K562 (cell line): ENCODE measurements around the gene CTCF. TPM values are rescaled to one million over a fixed set of nuclear protein-coding genes. Genes with fewer than 3 reads are reported as not detected.

Source experiments
- BRCA1 ChIP-seq, 2 experiments: fragments of 450-650 bp in 1 of 2; sonication (generic) in 1 of 2; formaldehyde crosslinking in 1 of 2; IDR thresholded peaks; 2 replicates each; pipeline versions ENCODE4 v1.5.0 to v1.6.1; 2017 to 2020; ENCODE audit warnings: mild to moderate bottlenecking in 1 of 2, missing genetic modification reagents in 1 of 2
- CHD2 ChIP-seq: IDR thresholded peaks from 2 replicates; pipeline ENCODE4 v1.6.1; 2011; ENCODE audit warnings: low read depth, low read length
- ELF4 ChIP-seq: fragments of 450-650 bp; formaldehyde crosslinking; IDR thresholded peaks from 2 replicates; pipeline ENCODE4 v1.4.0; 2022; ENCODE audit warnings: missing genetic modification characterization
- KDM1A ChIP-seq, 2 experiments: fragments of 450-650 bp; IDR thresholded peaks; 2 replicates each; pipeline ENCODE4 v1.6.1; 2016; ENCODE audit warnings: mild to moderate bottlenecking in 2 of 2
- MYBL2 ChIP-seq, 2 experiments: fragments of 450-650 bp in 1 of 2; sonication (generic) in 1 of 2; formaldehyde crosslinking in 1 of 2; IDR thresholded peaks; 2 replicates each; pipeline versions ENCODE4 v1.6.1 to v1.8.1; 2017 to 2022; ENCODE audit warnings: borderline replicate concordance in 1 of 2, inconsistent platforms in 1 of 2, low read depth in 1 of 2, mild to moderate bottlenecking in 1 of 2, missing genetic modification reagents in 1 of 2, moderate library complexity in 1 of 2
- PCBP2 ChIP-seq: fragments of 200-400 bp; formaldehyde crosslinking; IDR thresholded peaks from 2 replicates; pipeline ENCODE4 v1.6.1; 2018; ENCODE audit warnings: low read length, low read depth, mild to moderate bottlenecking, moderate library complexity; ENCODE audit not compliant: poor library complexity, severe bottlenecking
- PHF21A ChIP-seq: fragments of 450-650 bp; IDR thresholded peaks from 2 replicates; pipeline ENCODE4 v1.6.1; 2017; ENCODE audit warnings: low read depth, borderline replicate concordance
- PRDM10 ChIP-seq: fragments of 450-650 bp; IDR thresholded peaks from 2 replicates; pipeline ENCODE4 v1.6.1; 2018; ENCODE audit not compliant: partially characterized antibody
- PTBP1 ChIP-seq: fragments of 200-400 bp; formaldehyde crosslinking; IDR thresholded peaks from 2 replicates; pipeline ENCODE4 v1.6.1; 2017; ENCODE audit warnings: low read depth, low read length
- RAD51 ChIP-seq: fragments of 450-650 bp; IDR thresholded peaks from 2 replicates; pipeline ENCODE4 v1.7.1; 2016; ENCODE audit warnings: low read depth, mild to moderate bottlenecking, borderline replicate concordance
- SIN3B ChIP-seq: fragments of 450-650 bp; IDR thresholded peaks from 2 replicates; pipeline ENCODE4 v1.6.1; 2017; ENCODE audit warnings: low read depth, mild to moderate bottlenecking, moderate library complexity
- TFAM ChIP-seq: fragments of 250-450 bp; sonication (Bioruptor Pico); conservative IDR thresholded peaks from 2 replicates; pipeline ENCODE4 v1.5.0; 2021; ENCODE audit warnings: mild to moderate bottlenecking, moderate library complexity
- ZBED1 ChIP-seq: IDR thresholded peaks from 2 replicates; pipeline ENCODE4 v1.6.1; 2014
- ZNF12 ChIP-seq: sonication (generic); formaldehyde crosslinking; IDR thresholded peaks from 2 replicates; pipeline ENCODE4 v1.4.0; 2020; ENCODE audit warnings: mild to moderate bottlenecking, missing genetic modification reagents
- ZNF121 ChIP-seq: sonication (generic); formaldehyde crosslinking; conservative IDR thresholded peaks from 2 replicates; pipeline ENCODE4 v1.8.0; 2022; ENCODE audit warnings: missing genetic modification reagents
- ZNF444 ChIP-seq: fragments of 250-450 bp; sonication (Bioruptor Pico); IDR thresholded peaks from 2 replicates; pipeline ENCODE4 v1.4.0; 2020; ENCODE audit warnings: mild to moderate bottlenecking, moderate library complexity
- ZNF561 ChIP-seq: fragments of 450-650 bp; formaldehyde crosslinking; conservative IDR thresholded peaks from 2 replicates; pipeline ENCODE4 v1.4.0; 2020; ENCODE audit warnings: mild to moderate bottlenecking, moderate library complexity
- ZNF740 ChIP-seq, 3 experiments: fragments of 200-800 bp in 1 of 3; sonication (Bioruptor generic) in 1 of 3; sonication (generic) in 1 of 3; formaldehyde crosslinking in 1 of 3; IDR thresholded peaks; 2 replicates each; pipeline versions ENCODE4 v1.6.1 to v1.8.0; 2016 to 2022; ENCODE audit warnings: mild to moderate bottlenecking in 2 of 3, missing compliant biosample characterization in 2 of 3, missing genetic modification characterization in 2 of 3, missing genetic modification reagents in 1 of 3
- ZNF830 ChIP-seq: fragments of 250-450 bp; sonication (Bioruptor Pico); IDR thresholded peaks from 2 replicates; pipeline ENCODE4 v1.5.0; 2021; ENCODE audit warnings: mild to moderate bottlenecking
- polyA plus RNA-seq, 8 experiments: library from polyadenylated mRNA; depleted of rRNA in 4 of 8; stranded (reverse) in 5 of 8; unstranded in 3 of 8; fragments of >200 nt; fragmentation: Nextera tagmentation in 2 of 8; fragmentation: Illumina TruSeq in 1 of 8; extraction: Ambion mirVana in 2 of 8; extraction: Trizol in 1 of 8; gene quantifications; 2 replicates each; pipeline versions ENCODE4 v1.2.1 to v1.2.3, GENCODE V29; 2011 to 2014; ENCODE audit warnings: inconsistent platforms in 1 of 8, missing spikeins in 1 of 8
- total RNA-seq, 7 experiments: library from RNA; depleted of rRNA in 6 of 7; stranded (reverse); fragments of >200 nt in 6 of 7; fragmentation: Illumina TruSeq in 2 of 7; extraction: Trizol in 2 of 7; gene quantifications; 2 replicates each; pipeline versions ENCODE4 v1.2.1 to v1.2.3, GENCODE V29; 2011 to 2021; ENCODE audit warnings: low replicate concordance in 1 of 7
- TF ChIP-seq, protein P1 (sequence below), 2 experiments: fragments of 450-650 bp in 1 of 2; sonication (generic) in 1 of 2; formaldehyde crosslinking; conservative IDR thresholded peaks; 2 replicates each; pipeline versions ENCODE4 v1.4.0 to v1.8.1; 2020 to 2022; ENCODE audit warnings: mild to moderate bottlenecking in 1 of 2, missing genetic modification reagents in 1 of 2
- TF ChIP-seq, protein P2 (sequence below): fragments of 200-800 bp; sonication (Bioruptor generic); IDR thresholded peaks from 2 replicates; pipeline ENCODE4 v1.6.1; 2017; ENCODE audit warnings: missing genetic modification characterization, missing compliant biosample characterization

Gene CTCF
- total and polyA plus RNA-seq, 9 of the 15 experiments (the other 6 are each of a cell fraction or from before 2014, with no cell fraction given), result 7.8 to 49.2 (median 33.9) TPM

DNA sequence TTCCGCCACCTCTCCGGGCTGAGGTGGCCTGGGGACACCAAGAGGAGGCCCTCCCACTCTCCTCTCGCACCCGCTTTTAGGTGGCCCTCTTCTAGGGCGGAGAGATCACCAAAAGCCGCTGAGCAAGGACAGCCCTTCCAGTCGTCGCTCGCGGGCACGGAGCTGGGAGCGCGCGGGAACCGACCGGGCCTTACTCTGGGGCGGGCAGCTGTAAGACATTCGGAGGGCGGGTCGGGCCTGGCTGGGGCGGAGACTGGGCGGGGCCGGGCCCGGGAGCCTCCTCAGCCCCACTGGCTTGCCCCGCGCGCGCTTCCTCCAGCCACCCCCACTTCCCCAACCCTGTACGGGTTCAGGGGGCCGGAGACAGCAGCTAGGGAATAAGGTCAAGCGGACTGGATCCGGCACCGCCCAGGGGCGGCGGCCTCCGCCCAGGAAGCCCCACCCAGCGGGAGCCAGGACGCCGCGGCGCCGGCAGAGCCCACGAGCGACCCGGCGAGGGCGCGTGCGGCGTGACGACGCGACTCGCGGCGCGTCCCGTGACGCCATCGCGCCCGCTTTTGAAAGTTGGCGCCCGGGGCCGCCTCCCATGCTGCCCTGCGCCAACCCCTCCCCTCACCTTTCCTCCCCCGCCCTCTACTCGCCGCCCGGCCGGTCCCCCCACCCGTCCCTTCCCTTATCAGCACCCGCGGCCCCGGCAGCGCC lies 351 bp upstream of the CTCF start (continued):
- TF ChIP-seq PRDM10, result no peak
- no peak for TF ChIP-seq KDM1A (IDR thresholded peaks at IDR 0.05)
- TF ChIP-seq TFAM (CRISPR knock-in tag), result no peak
- TF ChIP-seq ZNF121 (CRISPR knock-in tag), result no peak
- no peak for TF ChIP-seq PTBP1
- TF ChIP-seq ZNF12, result 0 out of 2 replicates have a peak, but pooled peaks have one; percentile 22
- TF ChIP-seq ZNF561 (CRISPR knock-in tag), result no peak
- TF ChIP-seq ZNF444 (CRISPR knock-in tag), result no peak
- TF ChIP-seq, protein P1, sequence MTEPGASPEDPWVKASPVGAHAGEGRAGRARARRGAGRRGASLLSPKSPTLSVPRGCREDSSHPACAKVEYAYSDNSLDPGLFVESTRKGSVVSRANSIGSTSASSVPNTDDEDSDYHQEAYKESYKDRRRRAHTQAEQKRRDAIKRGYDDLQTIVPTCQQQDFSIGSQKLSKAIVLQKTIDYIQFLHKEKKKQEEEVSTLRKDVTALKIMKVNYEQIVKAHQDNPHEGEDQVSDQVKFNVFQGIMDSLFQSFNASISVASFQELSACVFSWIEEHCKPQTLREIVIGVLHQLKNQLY (CRISPR knock-in tag; conservative IDR thresholded peaks at IDR 0.05), result no peak
- TF ChIP-seq RAD51, result no peak
- no peak for TF ChIP-seq CHD2
- no peak for TF ChIP-seq ZNF830 (CRISPR knock-in tag)
- no peak for TF ChIP-seq ELF4 (CRISPR knock-in tag)
- TF ChIP-seq ZBED1, result no peak
- TF ChIP-seq ZNF740 (CRISPR knock-in tag; IDR thresholded peaks at IDR 0.05), result no peak
- no peak for TF ChIP-seq ZNF740 (tag; IDR thresholded peaks at IDR 0.05)
- TF ChIP-seq BRCA1 (IDR thresholded peaks at IDR 0.05), result no peak
- TF ChIP-seq BRCA1 (CRISPR knock-in tag; IDR thresholded peaks at IDR 0.05), result no peak
- TF ChIP-seq, protein P2, sequence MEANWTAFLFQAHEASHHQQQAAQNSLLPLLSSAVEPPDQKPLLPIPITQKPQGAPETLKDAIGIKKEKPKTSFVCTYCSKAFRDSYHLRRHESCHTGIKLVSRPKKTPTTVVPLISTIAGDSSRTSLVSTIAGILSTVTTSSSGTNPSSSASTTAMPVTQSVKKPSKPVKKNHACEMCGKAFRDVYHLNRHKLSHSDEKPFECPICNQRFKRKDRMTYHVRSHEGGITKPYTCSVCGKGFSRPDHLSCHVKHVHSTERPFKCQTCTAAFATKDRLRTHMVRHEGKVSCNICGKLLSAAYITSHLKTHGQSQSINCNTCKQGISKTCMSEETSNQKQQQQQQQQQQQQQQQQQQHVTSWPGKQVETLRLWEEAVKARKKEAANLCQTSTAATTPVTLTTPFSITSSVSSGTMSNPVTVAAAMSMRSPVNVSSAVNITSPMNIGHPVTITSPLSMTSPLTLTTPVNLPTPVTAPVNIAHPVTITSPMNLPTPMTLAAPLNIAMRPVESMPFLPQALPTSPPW, result peak; percentile 96
- TF ChIP-seq SIN3B, result no peak
- TF ChIP-seq PCBP2, result no peak
- TF ChIP-seq PHF21A, result no peak
- TF ChIP-seq MYBL2 (IDR thresholded peaks at IDR 0.05; ENCODE audit: low read depth), result no peak; the same call in 1 of the 2 replicates
- TF ChIP-seq MYBL2 (CRISPR knock-in tag; IDR thresholded peaks at IDR 0.05; ENCODE audit: borderline replicate concordance), result no peak
